Stimulated activated CD4-positive, alpha-beta T cell treated with anti-CD3 and anti-CD28 coated beads, Interleukin-2, amount 100 ng/mL, for 4 hours (primary cell): ENCODE data around the gene TFAP2A.

ENCODE experiments used
- DNase-seq: peaks from one replicate; pipeline ENCODE4 v3.0.0-alpha.2; 2020; ENCODE audit warnings: low read depth

TFAP2A gene

DNA sequence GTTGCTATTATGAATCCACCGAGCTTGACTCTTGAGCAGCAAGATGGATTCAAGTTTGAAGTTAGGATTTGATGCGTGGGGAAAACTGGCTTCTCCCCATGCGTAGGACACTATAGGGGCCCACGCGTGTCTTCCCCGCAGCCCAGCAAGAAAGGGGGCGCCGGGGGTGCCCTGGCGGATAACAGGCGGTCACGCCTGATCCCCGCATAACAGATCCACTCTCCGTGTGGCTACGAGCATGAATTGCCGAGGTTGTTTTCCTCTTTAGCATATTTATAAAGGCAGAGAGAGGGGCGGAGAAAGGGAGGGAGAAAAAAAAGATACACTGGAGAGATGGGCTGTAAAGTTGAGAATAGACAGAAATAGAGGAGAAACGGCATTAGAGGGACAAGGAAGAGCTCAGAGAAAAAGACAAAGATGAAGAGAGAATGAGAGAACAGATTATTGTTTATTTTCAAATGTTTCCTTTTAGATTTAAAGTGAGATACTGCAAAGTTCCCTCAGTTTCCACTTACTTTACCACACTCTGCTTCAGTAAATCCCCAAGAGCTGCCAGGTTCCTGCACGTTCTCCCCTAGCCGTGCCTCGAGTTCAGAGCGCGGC, 32.0 kb downstream of the TFAP2A start:
- DNase-seq = no peak

DNA sequence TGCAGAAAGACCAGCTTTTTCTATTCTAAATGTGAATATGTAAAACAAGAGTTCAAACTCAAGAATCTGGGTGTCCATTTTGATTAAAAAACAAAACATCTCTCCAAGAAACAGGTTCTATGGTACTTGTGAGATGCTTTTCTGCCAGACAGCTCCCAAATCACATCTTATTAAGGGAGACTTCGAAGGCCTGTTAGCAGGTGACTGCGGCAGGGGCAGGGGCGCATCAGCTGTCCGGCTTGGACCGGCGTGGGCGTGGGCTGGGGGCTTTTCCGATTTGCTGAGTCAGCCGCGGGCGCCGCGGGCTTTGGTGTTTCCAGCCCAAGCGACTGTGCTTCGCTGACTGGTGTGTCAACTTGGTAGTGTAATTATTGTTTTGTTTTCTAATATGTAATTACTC, 32.6 kb downstream of the TFAP2A start:
- DNase-seq = no peak

GRCh38 chr6:10381830-10382208, 33.1 kb downstream of the TFAP2A start:
- no peak for DNase-seq

GRCh38 chr6:10381133-10381829, 33.6 kb downstream of the TFAP2A start:
- no peak for DNase-seq

GRCh38 chr6:10375391-10375969, 39.4 kb downstream of the TFAP2A start:
- no peak for DNase-seq

GRCh38 chr6:10373642-10374359, 41.1 kb downstream of the TFAP2A start:
- no peak for DNase-seq

DNA sequence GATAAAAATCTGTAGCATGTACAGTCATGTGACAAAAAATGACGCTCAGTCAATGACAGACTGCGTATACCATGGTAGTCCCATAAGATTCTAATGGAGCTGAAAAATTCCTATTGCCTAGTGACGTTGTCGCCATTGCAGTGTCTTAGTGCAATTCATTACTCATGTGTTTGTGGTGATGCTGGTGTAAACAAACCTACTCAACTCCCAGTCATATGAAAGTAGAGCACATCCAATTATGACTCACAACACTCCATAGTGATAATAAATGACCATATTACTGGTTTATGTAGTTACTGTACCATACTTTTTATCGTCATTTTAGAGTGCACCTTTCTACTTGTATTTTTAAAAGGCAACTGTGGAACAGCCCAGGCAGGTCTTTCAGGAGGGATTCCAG, 45.0 kb downstream of the TFAP2A start:
- no peak for DNase-seq

DNA sequence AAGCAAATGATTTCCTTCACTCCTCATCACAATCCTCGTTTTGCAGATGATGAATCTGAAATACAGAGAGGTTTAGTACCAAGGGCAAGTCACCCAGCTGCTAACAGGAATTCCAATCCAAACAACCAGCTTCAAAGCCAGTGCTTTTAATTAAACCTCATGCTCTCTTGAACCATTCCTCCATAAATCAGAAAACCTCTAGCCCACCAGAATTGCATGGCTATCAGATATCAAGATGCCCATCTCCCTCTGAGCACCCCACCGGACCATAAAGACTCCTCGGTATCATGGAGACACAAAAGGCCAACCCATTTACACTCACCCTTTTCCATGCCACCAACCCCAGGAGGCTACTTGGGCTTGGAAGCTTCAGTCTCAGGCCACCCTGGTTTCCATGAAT, 46.0 kb downstream of the TFAP2A start:
- no peak for DNase-seq

DNA sequence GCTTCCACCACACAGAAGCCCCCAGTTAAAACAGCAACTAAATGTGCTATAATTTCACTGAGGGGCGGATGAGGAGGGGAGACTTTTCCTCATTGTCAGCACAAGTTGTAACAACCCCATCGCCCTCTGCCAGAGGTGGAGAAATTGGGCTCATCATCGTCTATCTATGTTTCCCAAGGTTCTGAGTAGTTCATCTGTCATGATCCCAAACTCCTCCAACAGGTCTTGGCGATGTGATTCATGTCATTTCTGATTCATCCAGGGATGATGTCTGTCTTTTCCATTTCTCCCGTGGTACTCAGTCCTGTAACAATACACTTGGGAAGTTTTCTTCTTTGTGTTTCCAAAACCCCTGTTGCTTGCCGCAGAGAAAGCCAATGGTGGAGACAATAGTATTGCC, 51.0 kb downstream of the TFAP2A start:
- DNase-seq = no peak

DNA sequence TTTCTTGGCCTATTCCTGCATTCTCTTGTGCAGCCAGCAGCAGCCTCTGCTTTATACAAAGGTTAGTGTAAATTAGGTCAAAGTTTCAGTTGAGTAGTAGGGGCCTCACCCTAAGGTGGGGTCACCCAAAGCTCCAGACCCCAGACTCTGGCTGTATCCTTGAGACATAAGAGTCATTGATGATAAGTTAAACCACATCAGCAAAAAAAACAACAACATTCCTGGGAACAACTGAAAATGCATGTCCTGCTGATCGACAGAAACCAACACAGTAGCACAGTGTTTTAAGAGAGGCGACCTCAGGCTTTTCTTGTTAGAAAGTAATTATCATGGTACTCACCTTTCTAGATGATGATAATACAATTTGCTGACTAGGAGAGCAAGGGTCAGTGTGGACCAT, 52.6 kb downstream of the TFAP2A start:
- DNase-seq = no peak

DNA sequence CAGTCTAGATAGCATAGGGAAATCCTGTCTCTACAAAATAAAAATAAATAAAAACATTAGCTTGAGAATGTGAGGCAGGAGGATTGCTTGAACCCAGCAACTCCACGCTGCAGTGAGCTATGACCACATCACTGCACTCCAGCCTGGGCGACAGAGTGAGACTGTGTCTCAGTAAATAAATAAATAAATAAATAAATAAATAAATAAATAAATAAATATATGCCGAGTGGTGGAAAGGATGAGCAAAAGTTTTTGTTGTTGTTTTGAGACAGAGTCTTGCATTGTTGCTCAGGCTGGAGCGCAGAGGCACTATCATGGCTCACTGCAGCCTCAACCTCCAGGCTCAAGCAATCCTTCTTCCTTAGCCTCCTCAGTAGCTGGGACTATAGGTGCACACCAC, 53.4 kb downstream of the TFAP2A start:
- DNase-seq = no peak

GRCh38 chr6:10359581-10359980, 55.3 kb downstream of the TFAP2A start:
- no peak for DNase-seq

GRCh38 chr6:10355115-10355702, 59.7 kb downstream of the TFAP2A start:
- DNase-seq = no peak

DNA sequence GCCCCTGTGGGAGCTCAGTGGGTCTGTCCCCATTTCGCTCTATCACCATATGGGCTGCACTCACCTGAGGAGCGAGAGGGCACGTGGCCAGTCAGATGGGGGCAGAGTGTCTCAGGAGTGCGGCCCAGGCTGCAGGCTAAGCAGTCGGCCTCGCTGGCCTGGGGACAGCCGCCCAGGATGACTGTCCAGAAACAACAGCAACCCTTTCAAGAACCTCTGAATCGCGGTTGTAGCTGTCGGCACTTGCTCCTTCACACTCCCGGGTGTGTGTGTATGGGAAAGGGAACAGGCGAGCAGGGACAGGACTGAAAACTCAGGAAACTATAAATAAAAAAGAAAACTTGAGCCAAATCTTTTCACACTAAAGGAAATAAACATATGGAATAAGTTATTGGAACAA, 63.1 kb downstream of the TFAP2A start:
- DNase-seq = no peak

DNA sequence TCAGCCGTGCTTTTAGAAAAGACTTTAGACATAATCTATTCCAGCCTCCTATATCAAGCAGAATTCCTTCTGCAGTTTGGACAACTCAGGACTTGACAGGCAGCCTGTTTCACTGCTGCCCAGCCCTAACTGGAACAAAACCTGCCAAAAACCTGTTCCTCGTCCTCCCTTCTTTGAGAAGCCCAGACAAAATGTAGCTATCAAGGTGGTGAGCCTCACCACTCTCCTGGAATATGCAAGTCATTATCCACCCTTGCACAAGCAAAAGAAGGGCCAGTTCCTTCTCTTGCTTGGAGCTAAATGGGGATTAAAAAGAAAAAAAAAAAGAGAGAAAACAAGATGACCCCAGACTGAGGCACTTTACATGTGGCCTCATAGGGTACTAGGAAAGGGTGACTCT, 64.2 kb downstream of the TFAP2A start:
- DNase-seq = no peak

DNA sequence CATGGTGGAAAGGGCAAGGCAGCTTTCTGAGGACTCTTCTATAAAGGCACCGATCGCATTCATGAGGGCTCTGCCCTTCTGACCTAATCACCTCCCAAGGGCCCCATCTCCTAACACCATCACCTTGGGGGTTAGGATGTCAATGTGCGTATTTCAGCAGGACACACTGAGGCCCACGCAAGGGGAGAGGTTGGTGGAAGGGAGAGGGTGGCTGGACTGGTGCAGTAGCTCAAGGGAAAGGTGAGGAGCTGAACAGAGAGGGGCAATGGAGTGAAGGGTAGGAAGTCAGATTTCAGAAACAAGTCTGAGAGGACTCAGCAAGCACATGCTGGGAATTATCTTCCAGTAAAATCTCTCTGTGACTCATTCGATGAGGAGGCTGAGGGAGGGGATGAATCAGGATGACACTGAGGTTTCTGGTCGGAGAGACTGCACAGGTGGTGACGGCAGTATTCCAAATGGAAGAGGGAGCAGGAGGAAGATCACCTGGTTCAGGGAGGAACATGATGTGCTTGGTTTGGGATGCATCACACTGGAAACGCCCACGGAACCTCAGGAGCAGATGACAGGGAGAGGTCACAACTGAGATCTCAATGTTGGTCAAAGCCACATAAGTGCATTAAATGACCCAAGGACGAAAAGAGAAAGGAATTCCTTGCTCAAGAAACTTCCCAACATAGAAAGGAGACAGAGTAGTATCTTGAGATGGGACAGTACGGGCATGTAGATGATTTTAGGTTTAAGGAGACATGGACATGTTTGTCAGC, 67.1 kb downstream of the TFAP2A start:
- DNase-seq = no peak
